ENCODE measurements around the gene TMEM270.

DNA sequence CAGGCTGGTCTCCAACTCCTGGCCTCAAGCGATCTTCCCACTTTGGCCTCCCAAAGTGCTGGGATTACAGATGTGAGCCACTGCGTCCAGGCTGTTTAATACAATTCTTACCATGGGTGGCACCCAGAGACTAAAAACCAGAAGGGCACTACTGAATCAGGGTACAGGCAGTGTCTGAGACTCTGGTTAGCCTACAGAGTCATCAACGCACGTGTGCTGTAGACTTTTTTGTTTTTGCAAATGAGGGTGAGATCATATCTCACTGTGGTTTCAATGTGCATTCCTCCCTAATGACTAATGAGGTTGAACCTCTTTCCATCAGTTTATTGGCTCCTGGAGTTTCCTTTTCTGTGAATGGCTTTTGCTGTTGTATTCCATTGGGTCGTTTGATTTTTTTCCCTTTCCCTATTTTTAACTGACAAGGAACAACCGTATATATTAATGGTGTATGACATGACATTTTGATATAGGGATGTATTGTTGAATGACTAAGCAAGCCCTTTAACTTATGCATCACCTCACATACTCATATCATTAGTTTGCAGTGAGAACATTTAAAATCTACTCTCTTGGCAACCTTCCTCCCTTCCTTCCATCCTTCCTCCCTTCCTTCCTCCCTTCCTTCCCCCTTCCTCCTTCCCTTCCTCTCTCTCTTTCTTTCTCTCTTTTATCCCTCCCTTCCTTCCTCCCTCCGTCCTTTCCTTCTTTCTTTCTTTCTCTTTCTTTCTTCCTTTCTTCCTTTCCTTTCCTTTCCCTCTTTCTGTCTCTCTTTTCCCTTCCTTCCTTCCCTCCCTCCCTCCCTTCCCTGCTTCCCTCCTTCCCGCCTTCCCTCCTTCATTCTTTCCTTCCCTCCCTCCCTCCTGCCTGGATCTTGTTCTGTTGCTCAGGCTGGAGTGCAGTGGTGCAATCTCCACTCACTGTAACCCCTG lies 9.3 kb upstream of the TMEM270 start:
- TF ChIP-seq, protein P1, sequence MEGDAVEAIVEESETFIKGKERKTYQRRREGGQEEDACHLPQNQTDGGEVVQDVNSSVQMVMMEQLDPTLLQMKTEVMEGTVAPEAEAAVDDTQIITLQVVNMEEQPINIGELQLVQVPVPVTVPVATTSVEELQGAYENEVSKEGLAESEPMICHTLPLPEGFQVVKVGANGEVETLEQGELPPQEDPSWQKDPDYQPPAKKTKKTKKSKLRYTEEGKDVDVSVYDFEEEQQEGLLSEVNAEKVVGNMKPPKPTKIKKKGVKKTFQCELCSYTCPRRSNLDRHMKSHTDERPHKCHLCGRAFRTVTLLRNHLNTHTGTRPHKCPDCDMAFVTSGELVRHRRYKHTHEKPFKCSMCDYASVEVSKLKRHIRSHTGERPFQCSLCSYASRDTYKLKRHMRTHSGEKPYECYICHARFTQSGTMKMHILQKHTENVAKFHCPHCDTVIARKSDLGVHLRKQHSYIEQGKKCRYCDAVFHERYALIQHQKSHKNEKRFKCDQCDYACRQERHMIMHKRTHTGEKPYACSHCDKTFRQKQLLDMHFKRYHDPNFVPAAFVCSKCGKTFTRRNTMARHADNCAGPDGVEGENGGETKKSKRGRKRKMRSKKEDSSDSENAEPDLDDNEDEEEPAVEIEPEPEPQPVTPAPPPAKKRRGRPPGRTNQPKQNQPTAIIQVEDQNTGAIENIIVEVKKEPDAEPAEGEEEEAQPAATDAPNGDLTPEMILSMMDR (IDR thresholded peaks at IDR 0.05): no peak
- TF ChIP-seq POLR2A (IDR thresholded peaks at IDR 0.05): no peak

Data from lower leg skin (tissue), 3 donors.